TTC549 (cell line): ENCODE results near the gene PTPRU.
"Not testable (repeated sequence)": the region's sequence is repeated elsewhere in the genome, so short reads cannot be mapped to it uniquely, and the experiment has no call there.

Source experiments
- FAIRE-seq: peaks from 2 replicates; lab custom pipeline; 2012; peaks lifted over from hg19 to GRCh38; lab: Jason Lieb, UNC

Gene PTPRU

GRCh38 chr1:29222260-29222659 lies 14.1 kb upstream of the PTPRU start:
- FAIRE-seq, result not testable (repeated sequence)

GRCh38 chr1:29222686-29223085 lies 13.6 kb upstream of the PTPRU start:
- FAIRE-seq, result no peak

GRCh38 chr1:29223521-29223920 lies 12.8 kb upstream of the PTPRU start:
- FAIRE-seq, result no peak

- FAIRE-seq, result no peak
Observed at GRCh38 chr1:29224356-29224837, 11.9 kb upstream of the PTPRU start.

GRCh38 chr1:29225361-29225760 lies 11.0 kb upstream of the PTPRU start:
- no peak for FAIRE-seq

- FAIRE-seq, result no peak
Observed at GRCh38 chr1:29227511-29227910, 8.8 kb upstream of the PTPRU start.

- no peak for FAIRE-seq
Observed at GRCh38 chr1:29230204-29230552, 6.1 kb upstream of the PTPRU start.

- no peak for FAIRE-seq
Observed at GRCh38 chr1:29230553-29231378, 5.6 kb upstream of the PTPRU start, which contains the start of gene MECR. Gene MECR, minus strand, starts transcription at chr1:29230934. Its CDS starts 28 bp downstream, at chr1:29230906.

- FAIRE-seq, result no peak
Observed at GRCh38 chr1:29232387-29232786, 3.9 kb upstream of the PTPRU start.

GRCh38 chr1:29233693-29234092 lies 2.6 kb upstream of the PTPRU start:
- FAIRE-seq, result no peak

- FAIRE-seq, result no peak
Observed at GRCh38 chr1:29234471-29234870, 1.9 kb upstream of the PTPRU start.

GRCh38 chr1:29234881-29235280 lies 1.4 kb upstream of the PTPRU start:
- FAIRE-seq, result not testable (repeated sequence)

GRCh38 chr1:29236712-29237128 lies 398 bp downstream of the PTPRU start:
- no peak for FAIRE-seq

GRCh38 chr1:29237129-29237821 lies 953 bp downstream of the PTPRU start:
- no peak for FAIRE-seq

- FAIRE-seq, result no peak
Observed at GRCh38 chr1:29237852-29238619, 1.7 kb downstream of the PTPRU start.

- no peak for FAIRE-seq
Observed at GRCh38 chr1:29238620-29239002, 2.3 kb downstream of the PTPRU start.

- FAIRE-seq, result no peak
Observed at GRCh38 chr1:29239142-29239541, 2.8 kb downstream of the PTPRU start.

- no peak for FAIRE-seq
Observed at GRCh38 chr1:29240400-29240837, 4.1 kb downstream of the PTPRU start.

- FAIRE-seq, result no peak
Observed at GRCh38 chr1:29240986-29241385, 4.7 kb downstream of the PTPRU start.

- FAIRE-seq, result no peak
Observed at GRCh38 chr1:29243023-29243870, 6.9 kb downstream of the PTPRU start.

GRCh38 chr1:29243871-29244200 lies 7.5 kb downstream of the PTPRU start:
- FAIRE-seq, result no peak

GRCh38 chr1:29245261-29245660 lies 8.9 kb downstream of the PTPRU start:
- no peak for FAIRE-seq
